Upper lobe of left lung (tissue), 4 donors: ENCODE results near the gene SWAP70.

Experiments used
- EP300 ChIP-seq, 4 donors: sonication (generic); formaldehyde crosslinking; IDR thresholded peaks; one replicate each; pipeline ENCODE4 v1.5.1; 2017; ENCODE audit warnings: antibody characterized with exemption in 4 of 4, control low read depth in 2 of 4
- POLR2A ChIP-seq, 4 donors: fragments of 450-650 bp; IDR thresholded peaks; one replicate each; pipeline ENCODE4 v1.5.1; 2016 to 2017; ENCODE audit warnings: antibody characterized with exemption in 4 of 4, mild to moderate bottlenecking in 2 of 4
- TF ChIP-seq, protein P1 (sequence below), 6 experiments: fragments of 450-650 bp in 4 of 6; fragments of 200-600 bp in 2 of 6; sonication (generic) in 2 of 6; IDR thresholded peaks; one replicate each; pipeline ENCODE4 v1.5.1; 2016 to 2019; ENCODE audit warnings: antibody characterized with exemption in 6 of 6

DNA sequence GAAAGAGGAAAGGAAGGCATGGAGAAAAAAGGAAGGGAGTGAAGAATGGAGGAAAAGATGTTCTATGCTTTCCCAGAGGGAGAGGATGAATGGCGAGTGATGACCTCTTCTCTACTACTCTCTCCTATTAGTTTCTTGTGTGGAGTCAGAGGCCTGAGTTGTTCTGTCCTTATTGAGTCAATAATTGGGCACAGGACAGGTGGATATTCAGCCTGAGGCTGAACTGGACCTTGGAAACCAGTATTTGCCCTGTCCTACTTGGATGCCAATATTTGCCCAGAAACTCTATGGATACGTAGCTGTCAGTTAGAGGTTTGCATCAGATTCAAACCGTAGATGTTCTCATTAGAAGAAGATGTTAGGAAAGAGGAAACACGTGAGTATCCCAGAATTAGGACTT lies 17.6 kb upstream of the SWAP70 start:
- no peak for TF ChIP-seq POLR2A (IDR thresholded peaks at IDR 0.05)
- TF ChIP-seq EP300 (IDR thresholded peaks at IDR 0.05): no peak
- TF ChIP-seq, protein P1, sequence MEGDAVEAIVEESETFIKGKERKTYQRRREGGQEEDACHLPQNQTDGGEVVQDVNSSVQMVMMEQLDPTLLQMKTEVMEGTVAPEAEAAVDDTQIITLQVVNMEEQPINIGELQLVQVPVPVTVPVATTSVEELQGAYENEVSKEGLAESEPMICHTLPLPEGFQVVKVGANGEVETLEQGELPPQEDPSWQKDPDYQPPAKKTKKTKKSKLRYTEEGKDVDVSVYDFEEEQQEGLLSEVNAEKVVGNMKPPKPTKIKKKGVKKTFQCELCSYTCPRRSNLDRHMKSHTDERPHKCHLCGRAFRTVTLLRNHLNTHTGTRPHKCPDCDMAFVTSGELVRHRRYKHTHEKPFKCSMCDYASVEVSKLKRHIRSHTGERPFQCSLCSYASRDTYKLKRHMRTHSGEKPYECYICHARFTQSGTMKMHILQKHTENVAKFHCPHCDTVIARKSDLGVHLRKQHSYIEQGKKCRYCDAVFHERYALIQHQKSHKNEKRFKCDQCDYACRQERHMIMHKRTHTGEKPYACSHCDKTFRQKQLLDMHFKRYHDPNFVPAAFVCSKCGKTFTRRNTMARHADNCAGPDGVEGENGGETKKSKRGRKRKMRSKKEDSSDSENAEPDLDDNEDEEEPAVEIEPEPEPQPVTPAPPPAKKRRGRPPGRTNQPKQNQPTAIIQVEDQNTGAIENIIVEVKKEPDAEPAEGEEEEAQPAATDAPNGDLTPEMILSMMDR (IDR thresholded peaks at IDR 0.05): no peak
